ENCODE measurements around the gene QKI. TPM values are rescaled to one million over a fixed set of nuclear protein-coding genes. Genes with fewer than 3 reads are reported as not detected.
A peak's percentile ranks its signal among the peaks of the same experiment; 100 is the strongest.

QKI gene
- total RNA-seq, 2 donors from 2014 or later = 63.0 to 316 TPM

DNA sequence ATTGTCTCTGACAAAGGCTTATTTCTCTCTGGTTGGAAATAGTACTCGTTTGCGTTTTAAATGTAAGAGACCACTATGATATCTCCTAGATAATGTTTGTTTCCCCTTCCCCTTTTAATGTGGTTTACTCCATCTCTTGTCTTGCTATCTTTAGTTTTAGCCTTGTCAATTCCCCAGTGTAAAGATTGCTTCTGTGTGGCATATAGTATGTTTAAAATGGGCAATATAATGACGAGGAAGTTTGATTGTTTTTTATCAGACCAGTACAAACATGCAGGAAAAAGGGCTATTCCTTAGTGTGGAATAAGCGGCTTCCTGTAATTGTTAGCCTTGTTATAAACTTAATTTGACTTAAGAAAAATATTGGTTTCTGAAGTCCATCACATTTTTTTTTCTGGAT, 3.1 kb downstream of the QKI start:
- 16% methylated on average over 4 of the region's 4 CpGs for WGBS
- TF ChIP-seq POLR2AphosphoS5 (IDR thresholded peaks at IDR 0.05) = no peak
- TF ChIP-seq, protein P1, sequence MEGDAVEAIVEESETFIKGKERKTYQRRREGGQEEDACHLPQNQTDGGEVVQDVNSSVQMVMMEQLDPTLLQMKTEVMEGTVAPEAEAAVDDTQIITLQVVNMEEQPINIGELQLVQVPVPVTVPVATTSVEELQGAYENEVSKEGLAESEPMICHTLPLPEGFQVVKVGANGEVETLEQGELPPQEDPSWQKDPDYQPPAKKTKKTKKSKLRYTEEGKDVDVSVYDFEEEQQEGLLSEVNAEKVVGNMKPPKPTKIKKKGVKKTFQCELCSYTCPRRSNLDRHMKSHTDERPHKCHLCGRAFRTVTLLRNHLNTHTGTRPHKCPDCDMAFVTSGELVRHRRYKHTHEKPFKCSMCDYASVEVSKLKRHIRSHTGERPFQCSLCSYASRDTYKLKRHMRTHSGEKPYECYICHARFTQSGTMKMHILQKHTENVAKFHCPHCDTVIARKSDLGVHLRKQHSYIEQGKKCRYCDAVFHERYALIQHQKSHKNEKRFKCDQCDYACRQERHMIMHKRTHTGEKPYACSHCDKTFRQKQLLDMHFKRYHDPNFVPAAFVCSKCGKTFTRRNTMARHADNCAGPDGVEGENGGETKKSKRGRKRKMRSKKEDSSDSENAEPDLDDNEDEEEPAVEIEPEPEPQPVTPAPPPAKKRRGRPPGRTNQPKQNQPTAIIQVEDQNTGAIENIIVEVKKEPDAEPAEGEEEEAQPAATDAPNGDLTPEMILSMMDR (IDR thresholded peaks at IDR 0.05) = no peak
- TF ChIP-seq POLR2A (IDR thresholded peaks at IDR 0.05) = no peak
- Histone ChIP-seq H3K4me3 (peak overlapping the region in 1 of 2 donors; percentile 99), H3K27me3 (replicated peaks; ENCODE audit: insufficient read depth) (no peaks in the 10 kb centered on the region), H3K27ac (peak overlapping the region; percentile 99), H3K36me3 (no peaks in the 10 kb centered on the region), H3K4me1 (replicated peaks) (peaks cover 6% of the 10 kb centered on the region), H3K9me3 (no peaks in the 10 kb centered on the region)
- intact Hi-C loops (cut with DNase I) = loop anchor here (5.0 kb wide), 1 partner anchor 1510 kb away; no protein-coding TSS in a partner anchor
- DNase-seq (ENCODE audit: low spot score) = no peak

DNA sequence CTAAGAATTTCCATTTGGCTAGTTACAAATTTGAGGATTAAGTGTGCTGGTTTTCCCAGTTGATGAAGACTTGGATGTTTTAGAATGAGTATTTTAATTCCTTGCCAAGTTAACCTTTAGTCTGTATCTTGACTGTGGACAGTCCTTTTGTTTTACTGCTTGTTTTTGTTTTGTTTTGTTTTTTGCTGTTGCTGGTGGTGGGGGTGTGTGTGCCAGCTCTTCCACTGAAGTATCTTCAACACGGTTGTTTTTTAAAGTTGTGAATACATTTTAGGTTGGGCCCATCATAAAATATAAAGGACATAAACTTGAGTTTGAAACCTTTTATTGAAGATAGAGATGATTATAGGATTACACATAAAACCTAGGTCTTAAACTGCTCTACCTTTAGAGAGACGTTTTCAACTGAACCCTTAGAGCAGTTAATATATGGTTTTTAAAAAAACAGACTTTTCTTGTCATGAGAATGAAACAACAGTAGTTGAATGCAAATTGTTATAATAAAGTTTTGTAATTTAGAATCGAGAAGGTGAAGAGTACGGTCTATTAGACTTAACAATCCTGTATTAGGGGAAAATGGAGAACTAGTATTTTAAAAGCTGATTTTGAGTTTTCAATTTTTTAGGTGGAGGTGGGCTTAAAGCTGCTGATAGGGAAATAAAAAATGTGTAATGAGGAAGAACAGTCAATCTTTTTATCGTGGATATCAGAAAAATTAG, 4.0 kb downstream of the QKI start:
- Histone ChIP-seq H3K27me3 (replicated peaks; ENCODE audit: insufficient read depth) (no peaks in the 10 kb centered on the region), H3K4me3 (no peak overlapping the region), H3K4me1 (replicated peaks) (peaks cover 6% of the 10 kb centered on the region), H3K36me3 (no peaks in the 10 kb centered on the region), H3K9me3 (no peaks in the 10 kb centered on the region), H3K27ac (peak overlapping the region; percentile 43 to 99)
- intact Hi-C loops (cut with DNase I) = loop anchor here (5.0 kb wide), 1 partner anchor 1509 kb away; no protein-coding TSS in a partner anchor
- WGBS = 34% methylated on average over 5 of the region's 5 CpGs
- no peak for TF ChIP-seq POLR2AphosphoS5 (IDR thresholded peaks at IDR 0.05)
- TF ChIP-seq, protein P1 (IDR thresholded peaks at IDR 0.05) = no peak
- no peak for TF ChIP-seq POLR2A (IDR thresholded peaks at IDR 0.05)
- DNase-seq (ENCODE audit: low spot score) = no peak

DNA sequence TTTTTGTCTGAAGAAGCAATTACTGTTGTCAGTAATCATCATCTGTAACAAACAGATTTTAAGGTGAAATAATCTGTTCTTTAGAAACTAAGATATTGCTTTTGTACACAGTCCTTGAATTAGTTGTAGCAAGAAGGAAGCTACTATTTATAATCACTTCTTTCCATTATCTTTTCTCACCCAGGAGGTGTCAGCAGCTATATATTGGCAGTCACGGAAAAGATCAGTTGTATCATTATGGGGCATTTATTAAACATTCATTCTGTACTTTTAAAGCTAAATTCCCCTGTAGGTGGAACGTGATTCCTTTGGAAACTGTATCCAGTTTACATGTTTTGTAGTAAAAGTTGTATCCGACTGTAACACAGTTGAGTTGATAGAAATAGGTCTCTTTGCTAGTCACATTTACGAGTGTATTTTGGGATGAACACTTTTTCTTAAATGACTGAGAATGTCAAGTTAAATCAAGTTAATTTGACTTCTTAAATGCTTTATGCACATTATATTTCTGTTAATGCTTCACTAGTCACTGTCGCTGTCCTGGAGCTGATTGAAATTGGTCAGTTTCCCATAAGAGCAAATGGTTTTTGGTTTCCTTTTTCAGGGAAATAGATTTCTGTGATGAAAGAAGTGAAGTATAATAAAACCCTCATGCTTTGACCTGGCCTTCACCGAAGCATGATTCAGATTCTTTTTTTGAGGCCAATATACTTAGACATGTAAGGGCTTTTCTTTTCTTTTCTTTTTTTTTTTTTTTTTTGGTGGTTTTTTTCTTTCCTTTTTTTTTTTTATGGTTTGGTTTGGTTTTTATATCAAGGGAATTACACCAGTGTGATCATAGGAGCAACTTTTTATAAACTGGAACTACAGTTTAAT, 5.1 kb downstream of the QKI start:
- no peak overlapping the region for H3K4me3 ChIP-seq

DNA sequence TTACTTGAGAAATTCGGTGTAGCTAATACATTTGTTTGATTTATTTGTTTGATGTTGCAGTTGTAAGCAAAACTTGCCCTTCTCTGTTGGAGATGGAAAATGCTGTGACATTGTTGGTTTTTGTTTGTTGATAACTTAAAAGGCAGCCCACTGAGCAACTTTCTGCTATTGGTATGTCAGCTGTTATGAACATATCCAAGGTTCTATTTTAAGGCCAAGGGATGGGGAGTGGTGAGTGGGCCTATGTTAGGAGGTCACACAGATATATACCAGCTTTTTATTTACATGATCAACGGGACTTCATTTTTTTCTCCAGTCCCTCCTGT, 5.7 kb downstream of the QKI start:
- H3K9me3 ChIP-seq = no peaks in the 10 kb centered on the region
- intact Hi-C loops (cut with DNase I) = loop anchor here (10.0 kb wide), 2 partner anchors 135 to 235 kb away; no protein-coding TSS in a partner anchor
- 9% methylated on average over 2 of the region's 2 CpGs for WGBS
- no peak for DNase-seq (ENCODE audit: low spot score)
- H3K27me3 ChIP-seq (replicated peaks; ENCODE audit: insufficient read depth) = no peaks in the 10 kb centered on the region
- peak overlapping the region; percentile 20 to 43 for H3K27ac ChIP-seq
- peaks cover 6% of the 10 kb centered on the region for H3K4me1 ChIP-seq (replicated peaks)
- H3K4me3 ChIP-seq = no peak overlapping the region
- TF ChIP-seq, protein P1 (IDR thresholded peaks at IDR 0.05) = no peak
- TF ChIP-seq POLR2AphosphoS5 (IDR thresholded peaks at IDR 0.05) (no peak), POLR2A (IDR thresholded peaks at IDR 0.05) (no peak)
- no peaks in the 10 kb centered on the region for H3K36me3 ChIP-seq

More for the DNA sequence above, 5.1 kb downstream of the QKI start:
- peaks cover 6% of the 10 kb centered on the region for H3K4me1 ChIP-seq (replicated peaks)
- no peaks in the 10 kb centered on the region for H3K27me3 ChIP-seq (replicated peaks; ENCODE audit: insufficient read depth)
- WGBS = 7% methylated on average over 6 of the region's 6 CpGs
- no peak for DNase-seq (ENCODE audit: low spot score)
- H3K9me3 ChIP-seq = no peaks in the 10 kb centered on the region
- H3K27ac ChIP-seq = peak overlapping the region; percentile 43 to 99
- intact Hi-C loops (cut with DNase I) = loop anchor here (5.0 to 10.0 kb wide), 3 partner anchors 135 to 1508 kb away; no protein-coding TSS in a partner anchor
- TF ChIP-seq POLR2AphosphoS5 (IDR thresholded peaks at IDR 0.05) (no peak), POLR2A (IDR thresholded peaks at IDR 0.05) (no peak)
- TF ChIP-seq, protein P1 (IDR thresholded peaks at IDR 0.05) = no peak
- no peaks in the 10 kb centered on the region for H3K36me3 ChIP-seq

Measured in prostate gland (tissue), 2 donors.